GM21825 (cell line): ENCODE measurements around the gene ADAMTSL2.

Experiments
- ATAC-seq: cut with Tn5 transposase; IDR thresholded peaks from one replicate; pipeline ENCODE4 v1.9.1; 2021; ENCODE audit warnings: mild to moderate bottlenecking, moderate library complexity; ENCODE audit not compliant: unreplicated experiment

ADAMTSL2 gene

DNA sequence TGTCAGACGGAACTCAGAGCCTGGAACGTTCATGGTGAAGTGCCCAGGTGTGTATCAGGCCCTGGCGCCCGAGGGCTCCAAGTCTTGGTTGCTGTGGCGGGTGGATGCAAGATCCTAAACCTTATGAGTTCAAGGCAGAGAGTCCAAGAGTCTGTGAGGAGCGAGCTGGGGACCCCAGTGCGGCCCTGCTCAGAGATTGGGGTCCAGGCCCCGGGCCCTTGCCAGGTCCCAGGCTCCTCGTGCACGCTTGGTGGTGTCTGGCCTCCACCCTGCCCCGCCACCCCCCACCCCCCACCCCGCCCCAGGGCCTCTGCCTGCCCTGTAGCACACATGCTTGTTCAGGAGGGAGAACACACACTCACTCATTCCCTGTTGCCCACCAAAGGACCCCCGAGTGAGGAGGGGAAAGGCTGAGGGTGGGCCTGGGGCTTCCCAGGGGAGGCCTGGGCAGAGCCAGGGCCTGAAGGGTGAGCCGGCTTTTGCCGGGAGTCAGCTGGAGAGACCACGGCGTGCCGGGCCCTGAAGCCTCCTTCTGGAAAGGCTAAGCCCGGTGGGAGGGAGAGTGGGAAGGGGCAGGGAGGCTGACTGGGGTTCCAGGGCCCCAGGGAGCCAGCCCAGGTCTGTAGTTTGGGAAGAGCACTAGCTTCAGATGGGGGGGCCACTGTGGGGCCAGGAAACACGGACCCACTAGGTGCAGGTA is 37.5 kb downstream of the ADAMTSL2 start:
- ATAC-seq = no peak

DNA sequence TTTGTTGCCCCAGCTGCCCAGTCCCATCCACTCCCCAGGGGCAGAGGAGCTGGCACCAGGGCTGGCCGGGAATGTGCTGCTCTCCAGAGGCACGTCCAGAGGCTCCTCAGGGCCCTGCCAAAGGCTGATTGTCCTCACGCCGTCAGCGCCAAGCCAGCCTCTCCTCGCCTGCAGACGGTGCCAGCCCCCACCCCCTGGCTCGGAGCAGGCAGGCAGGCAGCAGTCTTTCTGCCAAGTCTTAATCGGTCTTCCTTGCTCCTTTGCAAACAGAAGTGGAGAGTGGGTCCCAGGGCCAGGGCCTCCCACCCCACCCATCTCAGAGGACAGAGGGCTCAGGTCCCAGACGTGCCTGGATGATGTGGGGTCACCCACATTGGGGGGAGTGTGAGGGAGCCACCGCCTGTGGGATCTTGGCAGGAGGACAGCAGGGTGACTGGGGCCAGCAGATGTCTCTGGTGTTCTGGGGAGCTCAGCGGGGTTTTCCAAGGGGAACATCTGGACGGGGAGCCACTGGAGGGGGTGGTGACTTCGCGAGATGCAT is 38.4 kb downstream of the ADAMTSL2 start:
- no peak for ATAC-seq

DNA sequence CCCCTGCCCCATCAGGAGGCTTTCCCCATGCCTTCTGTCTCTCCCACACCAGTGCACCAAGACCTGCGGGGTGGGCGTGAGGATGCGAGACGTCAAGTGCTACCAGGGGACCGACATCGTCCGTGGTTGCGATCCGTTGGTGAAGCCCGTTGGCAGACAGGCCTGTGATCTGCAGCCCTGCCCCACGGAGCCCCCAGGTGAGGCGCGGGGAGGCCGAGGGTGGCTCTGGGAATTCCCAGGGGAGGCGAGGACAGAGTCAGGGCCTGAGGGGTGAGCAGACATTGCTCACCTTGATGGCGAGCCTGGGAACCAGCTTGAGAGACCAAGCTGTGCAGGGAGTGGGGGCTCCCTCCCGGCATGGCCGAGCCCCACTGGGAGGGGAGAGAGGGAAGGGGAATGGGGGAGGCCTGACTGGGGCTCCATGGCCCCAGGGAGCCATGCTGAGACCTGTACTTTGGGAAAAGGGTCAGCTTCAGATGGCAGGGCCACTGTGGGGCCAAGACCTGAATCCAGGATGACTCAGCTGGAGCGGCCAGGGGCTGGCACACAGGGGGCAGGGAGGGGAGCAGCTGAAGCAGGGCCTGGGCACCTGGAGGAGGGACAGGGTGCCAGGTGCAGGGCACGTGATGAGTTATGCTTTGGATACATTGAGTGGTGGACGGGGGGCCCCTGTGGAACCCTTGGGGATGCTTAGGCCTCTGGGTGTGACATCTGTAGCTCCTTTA is 39.4 kb downstream of the ADAMTSL2 start:
- ATAC-seq = no peak

DNA sequence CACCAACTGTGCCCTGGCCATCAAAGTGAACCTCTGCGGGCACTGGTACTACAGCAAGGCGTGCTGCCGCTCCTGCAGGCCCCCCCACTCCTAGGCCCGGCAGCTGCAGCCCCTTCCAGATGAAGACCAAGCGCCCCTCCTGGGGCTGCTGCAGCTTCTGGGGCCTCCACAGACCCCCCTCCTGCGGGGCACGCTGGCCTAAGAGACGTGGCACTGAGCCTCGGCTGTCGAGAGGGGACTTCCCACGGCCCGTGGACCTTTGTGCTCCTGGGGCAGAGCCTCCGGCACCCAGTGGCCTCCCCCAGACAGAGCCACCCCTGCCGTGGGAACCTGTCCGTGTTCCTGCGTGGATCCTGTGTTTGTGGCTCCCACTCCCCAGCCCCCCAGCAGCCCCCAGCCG is 40.3 kb downstream of the ADAMTSL2 start:
- ATAC-seq = no peak

DNA sequence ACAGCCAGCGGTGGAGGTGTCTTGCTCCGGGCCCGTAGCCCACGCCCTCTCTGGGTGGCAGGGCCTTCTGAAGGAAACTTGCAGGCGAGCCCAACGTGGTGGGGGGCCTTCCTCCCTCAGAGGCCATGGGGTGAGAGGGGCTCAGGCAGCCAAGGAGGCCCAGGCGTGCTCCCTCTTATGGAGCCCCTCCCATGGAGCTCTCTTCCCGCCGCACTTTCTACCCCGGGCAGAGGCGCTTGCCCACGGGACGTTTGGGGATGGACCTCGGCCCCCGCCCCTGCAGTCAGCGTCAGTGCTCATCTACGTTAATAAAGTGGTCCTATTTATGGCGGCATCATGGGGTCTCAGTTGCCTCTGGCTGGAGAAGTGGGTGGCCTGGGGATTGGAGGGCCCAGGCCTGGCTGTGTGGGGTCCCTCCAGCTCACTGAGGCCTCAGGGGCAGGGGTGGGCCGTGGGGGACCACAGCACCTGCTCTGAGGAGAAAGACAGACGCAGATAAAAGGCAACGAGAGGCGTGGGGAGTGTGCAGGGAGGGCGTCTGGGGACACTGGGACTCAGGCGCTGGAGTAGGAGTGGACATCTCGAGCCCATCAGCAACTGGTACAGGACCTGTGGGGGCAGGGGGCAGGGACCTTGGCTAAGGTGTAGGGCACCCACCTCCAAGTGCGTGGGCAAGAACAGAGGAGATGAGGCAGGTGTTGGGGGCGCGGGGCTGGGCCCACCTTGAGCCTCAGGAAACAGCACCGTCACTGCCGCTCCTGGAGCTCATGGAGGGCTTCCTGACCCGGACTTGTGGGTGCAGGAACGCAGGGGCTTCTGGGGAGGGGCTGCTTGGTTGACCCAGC is 40.9 kb downstream of the ADAMTSL2 start:
- ATAC-seq = no peak

DNA sequence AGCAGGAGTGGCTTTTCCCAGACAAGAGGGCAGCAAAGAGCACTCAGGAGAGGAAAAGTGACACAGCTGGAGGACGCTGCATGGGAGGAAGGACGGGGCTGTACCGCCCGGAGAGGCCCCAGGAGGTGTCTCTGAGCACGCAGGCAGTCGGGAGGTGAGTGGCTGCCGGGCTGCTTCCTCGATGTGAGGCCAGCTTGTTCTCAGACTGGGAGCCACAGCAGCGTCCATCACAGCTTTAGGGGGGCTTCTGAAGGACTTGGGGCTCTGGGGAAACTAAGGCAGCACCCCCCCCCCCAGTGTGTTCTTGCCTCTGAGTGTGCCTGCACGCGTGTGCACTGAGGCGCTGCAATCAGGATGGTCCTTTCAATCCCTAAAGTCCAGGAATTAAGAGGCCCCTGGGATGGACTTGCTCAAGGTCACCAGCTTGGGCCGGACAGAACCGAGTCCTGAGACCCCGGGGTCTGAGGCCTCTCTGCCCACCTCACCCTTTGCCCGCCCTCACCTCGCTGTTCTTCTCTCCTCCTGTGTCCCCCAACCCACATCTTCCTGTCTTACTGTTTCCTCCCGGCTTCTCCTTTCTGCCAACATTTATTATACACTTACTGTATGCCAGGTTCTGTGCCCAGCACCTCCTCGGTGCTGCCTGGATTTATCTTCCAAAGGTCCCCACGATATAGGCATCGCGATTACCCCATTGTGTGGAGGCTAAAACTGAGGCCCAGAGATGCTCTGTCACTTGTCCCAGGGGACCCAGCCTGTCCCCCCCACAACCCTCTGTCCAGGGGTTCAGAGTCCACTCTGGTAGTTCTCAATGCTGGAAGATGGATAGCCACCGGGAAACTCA is 41.7 kb downstream of the ADAMTSL2 start:
- no peak for ATAC-seq

DNA sequence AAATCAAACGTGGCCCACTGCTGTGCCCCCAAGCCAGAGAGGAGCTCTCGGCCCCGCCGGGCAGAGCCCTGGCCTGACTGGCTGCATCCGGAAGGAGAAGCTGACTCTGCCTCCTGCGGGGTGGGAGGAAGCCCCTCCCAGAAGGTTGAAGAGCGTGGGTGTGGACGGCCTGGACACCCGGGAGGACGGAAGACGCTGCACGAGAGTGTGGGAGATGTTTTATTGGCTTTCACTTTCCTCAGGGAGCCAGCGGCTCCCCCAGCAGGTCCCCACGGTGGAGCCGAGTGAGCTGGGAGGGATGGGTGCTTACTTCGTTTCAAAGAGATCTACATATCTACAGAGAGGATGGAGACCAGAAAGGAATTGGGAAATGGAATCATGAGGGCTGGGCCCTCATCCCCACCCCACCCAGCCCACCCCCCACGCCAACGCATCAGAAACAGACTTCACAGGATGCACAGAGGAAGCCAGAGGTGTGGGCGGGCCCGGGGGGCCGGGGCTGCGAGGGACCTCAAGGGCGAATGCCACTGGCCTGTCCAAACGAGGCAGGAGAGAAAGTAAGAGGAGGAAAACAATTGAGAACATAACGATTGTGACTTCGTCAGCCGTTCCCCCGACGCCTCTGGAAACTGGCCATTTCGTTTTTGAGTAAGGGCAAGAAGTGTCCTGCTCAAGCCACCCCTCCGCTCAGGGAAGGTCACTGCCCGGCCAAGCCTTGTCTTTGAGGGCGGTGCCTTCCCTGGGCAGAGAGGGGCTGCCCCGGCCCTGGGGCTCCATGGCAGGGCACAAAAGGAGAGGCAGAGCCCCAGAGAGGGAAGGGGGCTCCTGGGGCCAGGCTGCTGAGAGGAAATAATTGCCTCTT is 42.6 kb downstream of the ADAMTSL2 start:
- no peak for ATAC-seq

DNA sequence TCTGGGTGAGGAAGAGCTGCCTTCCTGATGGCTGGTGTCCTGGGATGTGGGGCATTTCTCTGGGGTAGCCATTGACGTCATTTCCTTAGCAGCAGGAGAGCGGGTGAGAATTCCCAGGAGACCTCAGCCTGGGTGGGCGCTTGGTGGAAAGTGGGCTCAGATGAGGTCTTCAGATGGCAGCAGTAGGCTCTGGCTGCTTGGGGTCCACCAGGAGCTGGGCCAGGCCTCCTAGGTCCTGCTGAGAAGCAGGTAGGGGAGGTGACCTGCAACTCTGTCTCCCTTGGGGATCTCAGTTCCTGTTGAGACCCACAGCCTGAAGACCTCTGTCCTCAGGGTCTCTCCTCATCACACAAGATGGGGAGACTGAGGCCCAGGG is 43.2 kb downstream of the ADAMTSL2 start:
- no peak for ATAC-seq

DNA sequence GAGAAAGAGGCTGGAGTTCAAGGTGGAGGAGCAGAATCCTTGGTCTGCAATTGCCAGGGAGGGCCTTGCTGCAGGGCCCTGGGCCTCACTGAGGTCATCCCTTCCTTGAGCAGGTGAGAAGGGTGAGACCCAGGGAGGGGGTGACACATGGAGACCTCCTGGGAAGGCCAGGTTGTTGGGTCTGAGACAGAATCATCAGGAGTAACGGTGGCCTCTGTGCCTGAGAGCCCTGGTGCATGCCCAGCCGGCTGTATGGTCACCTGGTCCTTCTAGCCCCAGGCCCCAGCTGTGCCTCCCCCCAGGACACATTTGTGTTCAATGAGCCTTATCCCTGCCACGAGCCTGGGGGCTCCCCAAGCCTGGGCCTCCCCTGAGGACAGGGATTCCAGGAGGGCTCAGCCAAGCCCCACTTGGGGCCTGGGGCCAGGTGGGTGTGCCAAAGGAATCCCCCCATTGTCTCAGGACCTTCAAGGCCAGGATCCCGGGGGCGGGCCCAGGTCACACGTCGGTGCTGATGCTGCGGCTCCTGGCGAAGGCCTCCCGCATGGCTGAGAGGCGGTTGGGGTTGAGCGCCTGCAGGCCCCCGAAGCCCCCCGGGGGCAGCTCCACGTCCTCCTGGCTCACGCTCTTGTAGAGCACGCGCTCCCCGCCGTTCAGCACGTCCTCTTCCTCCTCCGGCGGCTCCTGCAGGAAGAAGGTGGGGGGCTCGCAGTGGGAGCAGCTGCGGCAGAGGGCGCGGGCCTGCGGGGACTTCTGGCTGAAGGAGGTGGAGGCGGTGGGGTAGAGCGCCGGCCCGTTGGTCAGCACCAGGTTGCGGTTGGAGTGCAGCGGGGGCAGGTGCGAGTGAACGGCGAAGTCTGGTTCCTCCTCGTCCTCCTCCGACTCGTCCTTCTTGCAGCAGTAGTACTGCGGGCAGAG is 44.3 kb downstream of the ADAMTSL2 start:
- no peak for ATAC-seq

DNA sequence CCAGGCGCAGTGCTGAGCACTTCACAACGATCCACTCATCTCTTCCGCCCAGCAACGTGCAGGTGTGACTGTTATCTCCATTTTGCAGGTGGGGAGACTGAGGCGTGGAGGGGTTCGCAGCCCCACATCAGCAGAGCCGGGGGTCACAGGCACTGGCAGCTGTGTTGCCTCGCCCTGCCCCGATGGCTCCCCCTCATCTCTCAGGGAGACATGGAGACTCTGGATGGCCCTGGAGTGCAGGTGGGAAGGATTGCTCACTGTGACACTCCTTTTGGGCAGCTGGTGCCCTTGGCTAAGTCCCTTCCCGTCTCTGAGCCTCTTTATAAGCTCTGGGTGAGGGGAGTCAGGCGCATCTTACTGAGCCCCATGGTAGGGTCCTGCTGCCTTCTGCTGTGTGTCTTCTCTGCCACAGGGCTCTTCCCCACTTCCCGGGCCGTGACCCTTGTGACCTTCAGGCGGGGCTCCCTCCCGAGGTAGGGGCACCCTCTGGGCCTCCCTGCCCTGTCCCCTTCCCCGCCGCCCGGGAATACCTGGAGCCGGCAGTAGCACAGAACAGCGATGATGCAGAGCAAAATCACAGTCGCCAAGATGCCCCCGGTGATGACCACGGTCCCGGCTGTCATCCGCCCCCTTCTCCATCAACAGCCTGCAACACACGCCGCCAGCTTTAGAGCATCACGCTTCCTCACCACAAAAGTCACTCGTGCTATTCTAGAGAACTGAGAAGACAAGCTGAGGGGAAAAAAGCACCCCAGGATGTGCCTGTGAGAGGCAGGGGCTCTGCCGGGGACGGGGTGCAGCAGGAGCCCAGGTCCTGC is 45.3 kb downstream of the ADAMTSL2 start:
- ATAC-seq = no peak

DNA sequence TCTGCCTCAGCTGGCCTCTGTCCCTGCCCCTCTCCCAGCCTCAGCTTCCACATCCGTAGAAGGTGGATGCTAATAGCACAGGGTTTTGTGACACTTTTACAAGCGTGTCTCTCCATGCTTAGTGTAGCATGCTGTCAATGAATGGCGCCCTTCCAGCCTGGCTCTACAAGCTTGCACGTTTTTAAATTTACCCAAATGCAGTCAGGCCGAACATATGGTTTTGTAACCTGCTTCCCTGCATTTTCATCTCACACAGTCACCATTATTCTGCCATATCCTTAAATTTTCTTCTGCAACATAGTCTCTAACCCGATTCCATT is 45.9 kb downstream of the ADAMTSL2 start:
- no peak for ATAC-seq

DNA sequence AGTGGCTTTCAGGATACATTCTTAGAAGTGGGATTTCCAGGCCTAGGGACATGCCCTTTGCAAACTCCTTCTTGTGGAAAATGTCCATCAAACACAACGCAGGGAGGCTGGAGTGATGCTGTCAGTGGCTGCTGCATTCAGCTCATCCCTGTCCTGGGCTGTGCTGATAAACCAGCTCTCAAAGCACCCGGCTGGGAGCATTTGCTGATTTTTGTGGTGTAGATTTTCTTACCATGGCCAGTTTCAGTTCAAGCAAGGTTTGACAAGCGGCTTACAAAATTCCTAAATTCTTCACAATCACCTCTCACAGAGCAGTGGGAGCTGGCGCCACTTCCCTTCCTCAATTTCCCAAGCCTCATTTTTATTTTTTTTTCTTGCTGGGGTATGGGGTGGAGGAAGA is 46.5 kb downstream of the ADAMTSL2 start:
- ATAC-seq = no peak

DNA sequence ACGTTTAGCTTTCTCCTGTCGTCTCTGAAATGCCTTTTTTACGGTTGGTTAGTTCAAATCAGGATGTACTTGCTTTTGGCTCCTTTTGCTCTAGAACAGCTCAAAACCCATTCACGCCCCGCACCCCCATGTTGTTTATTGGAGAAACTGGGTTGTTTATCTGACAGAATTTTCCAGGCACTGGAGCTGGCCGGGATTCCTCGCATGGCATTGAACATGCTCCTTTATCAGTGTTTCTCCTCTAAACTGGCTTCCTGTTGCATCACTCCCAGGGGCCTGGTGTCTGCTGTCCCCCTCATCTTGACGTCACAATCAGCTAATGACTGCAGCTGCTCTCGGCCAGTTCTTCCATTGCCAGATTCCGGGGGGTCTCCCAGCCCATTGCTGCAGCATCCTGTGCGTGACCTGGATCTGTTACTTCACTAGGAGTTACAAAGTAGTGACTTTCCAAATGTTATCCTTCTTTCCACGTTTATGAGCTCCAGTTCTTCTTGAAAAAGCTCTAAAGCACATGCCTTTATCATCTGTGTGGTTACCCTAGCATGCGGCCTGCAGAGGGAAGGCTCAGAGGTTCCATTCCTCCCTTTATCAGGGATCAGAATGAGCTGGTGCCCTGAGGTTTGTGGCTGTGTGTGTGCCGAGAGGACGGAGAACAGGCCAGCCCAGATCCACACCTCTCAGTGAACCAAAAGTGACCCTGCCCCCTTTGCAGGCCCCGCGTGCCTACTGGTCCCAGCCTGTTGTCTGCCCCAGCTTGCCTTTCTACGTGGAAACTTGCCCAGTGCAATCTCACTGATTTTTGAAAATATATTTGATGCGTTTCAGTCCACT is 47.2 kb downstream of the ADAMTSL2 start:
- ATAC-seq = no peak

DNA sequence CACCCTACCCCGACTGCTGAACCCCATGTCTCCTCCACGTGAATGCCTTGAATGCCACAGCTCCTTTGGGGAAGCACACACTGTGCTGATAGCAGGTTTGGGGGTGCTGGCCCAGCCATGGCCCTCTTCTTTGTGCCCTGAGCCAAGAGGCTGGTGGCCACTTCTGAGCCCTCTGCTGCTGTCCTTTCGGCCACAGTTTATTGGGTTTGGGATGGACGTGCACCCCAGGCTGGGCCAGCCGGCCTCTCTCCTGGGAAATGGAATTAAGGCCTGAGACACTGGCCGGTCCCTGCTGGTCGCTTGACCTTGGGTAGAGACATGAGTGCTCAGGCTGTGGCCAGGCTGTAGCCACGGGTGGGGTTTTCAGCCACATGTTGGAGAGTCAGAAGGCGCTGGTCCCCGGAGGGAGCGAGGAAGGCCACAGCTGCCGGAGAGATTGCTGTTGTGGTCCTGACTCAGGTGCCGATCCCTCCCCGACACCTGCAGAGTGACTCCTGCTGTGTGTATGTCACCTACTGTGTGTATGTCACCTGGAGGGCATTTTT is 48.1 kb downstream of the ADAMTSL2 start:
- ATAC-seq = no peak

DNA sequence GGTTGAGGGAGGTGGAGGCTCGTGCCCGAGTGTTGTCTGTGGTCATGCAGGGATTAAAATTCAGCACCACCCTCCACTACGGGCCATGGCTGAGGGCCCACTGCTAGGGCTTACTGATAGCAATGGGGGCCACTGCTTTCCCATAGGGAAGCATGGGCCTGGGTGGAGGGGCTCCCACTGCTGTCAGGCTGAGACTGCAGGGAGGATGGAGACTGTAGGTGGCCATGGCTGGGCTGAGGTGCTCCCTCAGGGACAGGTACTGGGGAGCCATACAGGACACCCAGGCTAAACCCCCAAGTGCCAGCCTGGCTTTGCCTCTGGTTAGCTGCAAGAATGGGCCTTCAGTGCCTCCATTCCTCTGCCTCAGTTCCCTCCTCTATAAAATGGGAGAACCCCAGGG is 48.6 kb downstream of the ADAMTSL2 start:
- no peak for ATAC-seq

DNA sequence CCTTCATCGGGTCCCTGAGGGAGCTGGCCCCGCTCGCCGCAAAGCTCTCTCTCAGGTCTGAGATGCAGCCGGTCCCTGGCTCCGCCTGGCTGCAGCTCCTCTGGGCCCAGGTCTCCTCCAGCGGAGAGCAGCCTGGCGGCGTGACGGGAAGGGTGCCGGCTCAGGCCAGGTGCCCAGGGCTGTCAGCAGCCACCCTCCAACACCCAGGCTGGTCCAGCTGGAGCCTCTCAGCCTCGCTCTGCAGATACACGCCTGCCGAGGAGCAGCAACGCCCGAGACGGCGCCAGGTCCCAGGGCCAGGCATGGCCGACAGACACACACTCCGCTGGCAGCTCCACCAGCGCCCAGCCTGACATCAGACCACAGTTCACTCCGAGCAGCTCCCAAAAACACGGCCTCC is 49.1 kb downstream of the ADAMTSL2 start:
- no peak for ATAC-seq

DNA sequence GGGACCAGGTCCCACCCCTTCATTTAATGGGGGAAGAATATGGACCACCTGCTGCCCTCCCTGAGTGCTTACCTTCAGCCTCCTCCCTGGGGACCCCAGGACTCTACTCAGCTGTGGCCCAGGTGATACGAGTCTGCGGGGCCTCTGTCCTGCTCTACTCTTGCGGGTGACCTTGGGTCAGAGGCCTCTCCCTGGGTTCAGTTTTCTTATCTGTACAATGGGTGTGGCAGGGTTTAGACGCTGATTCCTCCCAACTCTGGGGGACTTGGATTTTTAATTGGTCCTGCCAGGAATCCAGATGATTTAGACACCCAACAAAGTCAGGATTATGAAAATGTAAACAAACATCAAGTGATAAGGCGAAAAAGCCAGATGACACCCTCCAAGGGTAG is 49.7 kb downstream of the ADAMTSL2 start:
- no peak for ATAC-seq
